GM21390 (cell line): Measurements from ENCODE around the gene RPL3.

Experiments used
- ATAC-seq: cut with Tn5 transposase; IDR thresholded peaks from one replicate; pipeline ENCODE4 v1.9.1; 2021; ENCODE audit not compliant: unreplicated experiment

RPL3 gene

DNA sequence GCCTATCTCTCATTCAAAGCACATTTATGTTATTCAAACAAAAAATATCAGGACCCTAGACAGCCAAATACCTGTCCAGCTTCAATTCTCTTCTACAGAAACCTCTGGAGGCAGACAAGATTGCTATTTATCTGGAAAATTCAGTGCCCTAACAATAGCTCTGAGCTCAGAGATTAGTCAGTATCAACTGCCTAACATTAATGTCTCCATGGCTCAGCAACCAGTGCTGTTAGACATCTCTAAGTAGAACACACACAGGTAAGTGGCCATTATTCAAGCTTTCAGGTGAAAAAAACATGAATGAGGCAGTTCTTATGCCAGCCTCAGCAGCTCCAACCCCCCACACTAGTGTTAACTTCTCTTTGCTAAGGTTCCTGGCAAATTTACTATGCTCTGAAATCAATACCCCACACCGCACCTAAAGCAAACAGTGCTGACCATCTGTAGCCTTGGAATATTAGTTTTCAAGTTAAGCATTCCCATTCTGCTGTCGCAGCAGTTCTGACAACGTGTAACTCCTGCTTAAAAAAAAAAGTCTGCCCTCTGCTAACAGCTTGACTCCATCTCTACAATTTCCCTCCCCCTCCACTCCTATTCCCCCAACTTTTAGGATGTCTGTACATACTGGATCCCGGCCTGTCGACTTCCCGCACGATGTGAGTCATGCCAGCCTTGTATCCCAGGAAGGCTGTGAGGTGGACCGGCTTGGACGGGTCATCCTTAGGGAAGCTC is 1.5 kb downstream of the RPL3 start:
- ATAC-seq = no peak

- ATAC-seq = no peak
These were observed 2.2 kb downstream of the RPL3 start for GRCh38 chr22:39317084-39317774.

DNA sequence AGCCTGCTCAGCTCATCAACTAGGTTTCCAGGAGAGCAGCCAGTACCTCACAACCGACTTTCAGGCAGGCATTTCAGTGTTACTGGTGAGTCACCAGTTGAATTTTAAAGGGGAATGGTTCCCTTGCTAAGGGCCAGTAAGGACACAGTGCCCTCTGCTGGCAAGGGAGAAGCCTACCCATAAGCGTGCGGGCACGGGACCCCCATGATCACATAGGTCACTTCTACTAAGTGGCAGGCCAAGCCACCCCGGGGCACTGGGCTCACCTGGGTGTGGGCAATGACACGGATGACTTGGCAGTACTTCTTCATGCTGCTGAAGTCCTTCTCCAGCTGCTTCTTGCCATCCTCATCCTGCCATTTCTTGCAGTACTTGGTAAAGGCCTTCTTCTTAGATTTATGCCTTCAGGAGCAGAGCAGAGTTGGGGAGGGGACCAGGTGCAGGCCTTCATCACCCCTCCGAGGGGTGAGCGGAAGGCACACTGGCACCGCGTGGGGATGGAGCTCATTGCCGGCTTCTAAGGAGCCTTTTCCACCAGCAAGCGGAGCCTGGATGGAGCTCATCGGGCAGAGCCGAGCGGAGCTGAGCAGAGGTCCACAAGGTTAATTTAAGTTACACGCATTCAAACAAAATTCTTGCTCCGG is 2.9 kb downstream of the RPL3 start:
- ATAC-seq = no peak

DNA sequence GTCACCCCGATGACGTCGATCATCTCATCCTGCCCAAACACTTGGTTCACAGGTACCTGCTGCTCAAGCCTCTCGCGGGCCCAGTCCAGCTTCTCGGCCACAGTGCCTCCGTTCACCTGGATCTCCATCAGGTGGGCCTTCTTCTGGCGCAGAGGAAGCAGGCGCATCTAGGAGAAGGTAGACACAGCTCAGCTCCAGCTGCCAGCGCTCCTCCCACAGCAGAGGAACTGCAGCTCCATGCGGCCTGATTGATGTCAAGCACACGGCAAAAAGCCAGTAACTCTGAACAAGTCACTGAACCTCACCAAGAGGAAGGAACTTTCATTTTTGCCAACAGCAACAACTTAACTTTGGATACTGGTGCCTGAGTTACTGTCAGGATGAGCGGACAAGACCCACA is 4.0 kb downstream of the RPL3 start:
- no peak for ATAC-seq

- no peak for ATAC-seq
These were observed 5.0 kb downstream of the RPL3 start for GRCh38 chr22:39314251-39314971.

- ATAC-seq = no peak
These were observed 6.0 kb downstream of the RPL3 start for GRCh38 chr22:39313258-39314001.

- ATAC-seq = no peak
These were observed 7.0 kb downstream of the RPL3 start for GRCh38 chr22:39312410-39312809.

DNA sequence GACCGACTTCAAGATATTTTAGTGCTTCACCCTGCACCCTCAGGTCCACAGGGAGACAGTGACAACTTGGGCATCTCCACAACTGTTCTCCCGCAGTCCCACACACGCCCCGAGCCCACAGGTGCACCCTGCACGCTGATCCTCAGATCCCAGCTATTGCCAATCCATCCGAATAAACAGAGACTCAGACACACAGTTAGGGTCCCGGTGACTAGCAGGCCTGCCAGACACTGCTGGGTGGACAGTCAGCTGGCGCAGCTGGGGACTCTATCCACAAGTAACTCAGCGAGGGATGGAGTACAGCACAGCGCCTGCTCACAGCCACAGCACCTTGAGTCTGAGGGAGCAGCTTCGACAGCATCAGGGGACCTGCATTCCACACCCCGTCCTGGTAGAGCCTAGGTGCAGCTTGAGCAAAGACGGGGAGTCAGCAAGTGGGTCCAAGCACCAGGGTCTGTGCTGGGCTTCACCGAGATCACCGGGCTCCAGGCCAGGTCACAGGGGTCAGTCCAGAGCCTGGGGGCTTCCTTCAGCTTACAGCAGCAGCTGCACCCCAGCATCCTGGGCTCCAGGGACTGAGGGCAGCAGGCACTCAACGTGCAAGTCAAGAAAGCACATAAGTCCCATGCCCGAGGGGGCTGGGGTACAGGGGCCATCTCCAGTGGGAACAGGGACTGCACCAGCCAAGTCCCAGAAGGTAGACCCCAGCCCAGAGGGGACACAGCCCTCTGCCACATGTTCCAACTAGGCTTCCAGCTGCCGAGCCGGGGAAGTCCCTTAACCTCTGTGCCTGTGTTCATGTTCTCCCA is 7.6 kb downstream of the RPL3 start:
- ATAC-seq = no peak

GRCh38 chr22:39309881-39310714 is 9.3 kb downstream of the RPL3 start:
- no peak for ATAC-seq

- no peak for ATAC-seq
These were observed 10.0 kb downstream of the RPL3 start for GRCh38 chr22:39309364-39309861.

DNA sequence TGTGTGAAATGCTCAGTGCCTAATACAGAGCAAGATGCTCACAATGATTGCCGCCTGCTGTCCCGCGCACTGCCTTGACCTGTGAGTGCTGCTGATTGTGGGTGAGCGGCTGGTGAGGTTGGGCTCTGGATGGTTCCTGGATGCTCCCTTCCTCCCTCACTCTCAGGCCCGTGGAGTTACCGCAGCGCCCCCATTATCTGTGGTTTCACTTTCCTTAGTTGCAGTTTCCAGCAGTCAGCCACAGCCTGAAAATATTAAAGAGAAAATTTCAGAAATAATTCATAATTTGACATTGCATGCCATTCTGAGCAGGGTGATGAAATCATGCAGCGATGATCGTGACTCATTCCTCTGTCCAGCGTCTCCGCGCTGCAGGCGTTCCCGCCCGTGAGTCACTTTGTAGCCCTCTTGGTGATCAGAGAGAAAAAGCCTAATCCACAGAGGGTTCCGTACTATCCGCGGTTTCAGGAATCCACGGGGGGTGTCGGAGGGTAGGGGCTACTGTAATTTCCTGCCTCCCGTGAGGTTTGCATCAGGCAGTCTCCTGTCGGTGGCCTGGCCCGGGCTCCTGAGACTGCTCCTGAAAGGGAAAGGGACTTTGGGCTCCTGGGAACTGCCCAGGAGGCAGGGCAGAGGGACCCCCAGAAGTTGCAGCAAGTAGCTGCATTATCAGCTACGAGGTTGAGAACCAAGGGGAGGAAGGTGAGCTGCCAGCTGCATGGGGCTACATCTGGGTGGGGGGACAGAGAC is 10.6 kb downstream of the RPL3 start:
- no peak for ATAC-seq

- no peak for ATAC-seq
These were observed 12.7 kb downstream of the RPL3 start for GRCh38 chr22:39306456-39307361.

- ATAC-seq = no peak
These were observed 15.3 kb downstream of the RPL3 start for GRCh38 chr22:39303892-39304671.

GRCh38 chr22:39303358-39303757 is 16.1 kb downstream of the RPL3 start:
- ATAC-seq = no peak

- ATAC-seq = no peak
These were observed 16.9 kb downstream of the RPL3 start for GRCh38 chr22:39302431-39302960.

GRCh38 chr22:39301926-39302325 is 17.5 kb downstream of the RPL3 start:
- ATAC-seq = no peak
